Activated T-cell treated with anti-CD3 and anti-CD28 coated beads for 48 hours (primary cell): Measurements from ENCODE around the gene TFF2.

Experiments used
- DNase-seq: peaks from one replicate; pipeline ENCODE4 v3.0.0-alpha.2; 2020; ENCODE audit warnings: low read depth

Gene TFF2

GRCh38 chr21:42350927-42351426 is at the start of gene TFF2:
Gene TFF2, minus strand, starts transcription at chr21:42350994. Its CDS starts 37 bp downstream, at chr21:42350957.
- DNase-seq, result no peak

GRCh38 chr21:42400525-42400924 is 49.7 kb upstream of the TFF2 start:
- DNase-seq, result no peak

- no peak for DNase-seq
These were observed 47.7 kb upstream of the TFF2 start for GRCh38 chr21:42398436-42399028.

- no peak for DNase-seq
These were observed 47.1 kb upstream of the TFF2 start for GRCh38 chr21:42397746-42398394.

GRCh38 chr21:42396799-42397745 is 46.3 kb upstream of the TFF2 start:
- DNase-seq, result no peak

- DNase-seq, result no peak
These were observed 45.3 kb upstream of the TFF2 start, which contains the start of gene TMPRSS3 for GRCh38 chr21:42395905-42396651. Gene TMPRSS3, minus strand, starts transcription at chr21:42396052. Its CDS starts 635 bp downstream, at chr21:42395417.

- DNase-seq, result no peak
These were observed 44.5 kb upstream of the TFF2 start for GRCh38 chr21:42395302-42395701.

GRCh38 chr21:42393443-42393950 is 42.7 kb upstream of the TFF2 start:
- DNase-seq, result no peak

GRCh38 chr21:42392731-42393442 is 42.1 kb upstream of the TFF2 start:
- no peak for DNase-seq

GRCh38 chr21:42391297-42391696 is 40.5 kb upstream of the TFF2 start:
- no peak for DNase-seq

GRCh38 chr21:42390696-42391095 is 39.9 kb upstream of the TFF2 start:
- DNase-seq, result no peak

GRCh38 chr21:42390193-42390592 is 39.4 kb upstream of the TFF2 start:
- no peak for DNase-seq

- no peak for DNase-seq
These were observed 38.6 kb upstream of the TFF2 start for GRCh38 chr21:42389449-42389835.

- no peak for DNase-seq
These were observed 38.1 kb upstream of the TFF2 start for GRCh38 chr21:42388740-42389448.

GRCh38 chr21:42387843-42388340 is 37.1 kb upstream of the TFF2 start:
- DNase-seq, result no peak

- DNase-seq, result no peak
These were observed 36.4 kb upstream of the TFF2 start for GRCh38 chr21:42387164-42387563.

GRCh38 chr21:42386034-42386591 is 35.3 kb upstream of the TFF2 start:
- no peak for DNase-seq

- DNase-seq, result no peak
These were observed 34.8 kb upstream of the TFF2 start for GRCh38 chr21:42385619-42386018.

GRCh38 chr21:42384989-42385388 is 34.2 kb upstream of the TFF2 start:
- DNase-seq, result no peak
